Measurements from ENCODE around the gene USP9X. TPM values are rescaled to one million over a fixed set of nuclear protein-coding genes. Genes with fewer than 3 reads are reported as not detected.

The USP9X gene
- total and polyA plus RNA-seq, 2 of the 8 experiments (the other 6 are each of a cell fraction or from before 2014, with no cell fraction given): 79.2 to 300 TPM

DNA sequence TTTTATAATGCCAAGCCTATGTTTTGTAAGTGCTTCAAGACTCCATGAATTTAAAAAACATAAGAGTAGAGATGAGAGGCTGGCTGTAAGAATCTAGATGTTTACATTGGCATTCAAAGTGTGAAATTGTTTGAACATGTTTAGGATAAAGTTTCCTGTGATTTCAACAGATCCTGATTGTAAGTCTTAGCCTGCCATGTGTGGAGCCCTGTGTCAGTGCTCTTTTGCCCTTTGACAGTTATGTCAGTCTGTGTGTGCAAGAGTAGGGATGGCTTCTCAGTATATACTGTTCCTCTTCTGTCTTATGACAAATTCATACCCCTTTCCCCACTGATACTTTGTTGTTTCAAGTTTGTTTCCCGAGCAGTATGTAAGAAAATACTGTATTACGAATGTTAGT is 68.2 kb downstream of the USP9X start:
- no peak for FAIRE-seq
- peaks cover 13 to 98% (median 48%) of the 10 kb centered on the region in 4 experiments for H3K36me3 ChIP-seq (ENCODE audit: control insufficient read depth in 2 of 4, insufficient read depth in 4 of 4, low read length in 3 of 4)
- POLR2A ChIA-PET (ENCODE audit: partially characterized antibody): no interaction called here
- TF ChIP-seq NANOG (IDR thresholded peaks at IDR 0.05; ENCODE audit: insufficient read depth, low read depth, low read length, poor library complexity, severe bottlenecking) (no peak), FOSL1 (IDR thresholded peaks at IDR 0.05; ENCODE audit: insufficient read depth, low read depth, low read length) (no peak), GTF2F1 (IDR thresholded peaks at IDR 0.05; ENCODE audit: borderline replicate concordance, low read depth, low read length) (no peak), SIX5 (IDR thresholded peaks at IDR 0.05; ENCODE audit: low read depth, low read length) (no peak), POLR2AphosphoS5 (IDR thresholded peaks at IDR 0.05; ENCODE audit: low read depth, low read length) (no peak), POU5F1 (IDR thresholded peaks at IDR 0.05; ENCODE audit: low read depth, low read length) (no peak), HDAC2 (IDR thresholded peaks at IDR 0.05; ENCODE audit: borderline replicate concordance in 1 of 2, low read depth in 2 of 2, low read length in 2 of 2) (no peak), SUZ12 (IDR thresholded peaks at IDR 0.05; ENCODE audit: low read length) (no peak), SP1 (IDR thresholded peaks at IDR 0.05; ENCODE audit: low read depth, low read length) (no peak), TAF1 (IDR thresholded peaks at IDR 0.05; ENCODE audit: low read depth, low read length) (no peak), KDM4A (IDR thresholded peaks at IDR 0.05; ENCODE audit: low read depth, low read length, severe bottlenecking) (no peak), NRF1 (IDR thresholded peaks at IDR 0.05; ENCODE audit: low read depth, low read length) (no peak)
- TF ChIP-seq, protein P1, sequence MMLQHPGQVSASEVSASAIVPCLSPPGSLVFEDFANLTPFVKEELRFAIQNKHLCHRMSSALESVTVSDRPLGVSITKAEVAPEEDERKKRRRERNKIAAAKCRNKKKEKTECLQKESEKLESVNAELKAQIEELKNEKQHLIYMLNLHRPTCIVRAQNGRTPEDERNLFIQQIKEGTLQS (IDR thresholded peaks at IDR 0.05; ENCODE audit: insufficient read depth, low read depth, low read length): no peak

More for the DNA sequence above, 68.2 kb downstream of the USP9X start:
- no peak for DNase-seq (ENCODE audit: low read depth in 1 of 2, low spot score in 2 of 2)
- no peak overlapping the region for H2BK15ac ChIP-seq (ENCODE audit: low read length)
- no peak overlapping the region for H2BK12ac ChIP-seq (ENCODE audit: low read depth, low read length)
- no peak overlapping the region for H3K4me2 ChIP-seq (ENCODE audit: insufficient read depth in 1 of 2, low read depth in 2 of 2, low read length in 2 of 2)
- H3K9ac ChIP-seq (replicated peaks in 1 of 4; ENCODE audit: extremely low read depth in 1 of 4, low read depth in 3 of 4, low read length in 3 of 4): no peak overlapping the region
- H2AFZ ChIP-seq (ENCODE audit: low read length): no peak overlapping the region
- peaks cover 0 to 4% (median 0%) of the 10 kb centered on the region in 4 experiments; a peak in 1 of 7 replicates for H3K4me1 ChIP-seq (replicated peaks in 1 of 4; ENCODE audit: control insufficient read depth in 3 of 4, insufficient read depth in 4 of 4, low read length in 3 of 4)
- no peak overlapping the region for H3K27ac ChIP-seq (ENCODE audit: low read depth, low read length)
- no peaks in the 10 kb centered on the region for H3K9me3 ChIP-seq (ENCODE audit: insufficient read depth in 2 of 2, low read depth in 1 of 2, low read length in 1 of 2)
- peaks cover 0 to 23% of the 10 kb centered on the region in 2 experiments; a peak in 1 of 4 replicates for H3K79me2 ChIP-seq (ENCODE audit: control insufficient read depth in 1 of 2, insufficient read depth in 2 of 2, low read length in 2 of 2)
- CTCF ChIA-PET (ENCODE audit: partially characterized antibody): no interaction called here
- no peaks in the 10 kb centered on the region for H3K27me3 ChIP-seq (replicated peaks in 1 of 4; ENCODE audit: control insufficient read depth in 3 of 4, extremely low read depth in 1 of 4, insufficient read depth in 3 of 4, low read length in 3 of 4)
- no peak overlapping the region for H3K56ac ChIP-seq (replicated peaks; ENCODE audit: insufficient read length, low read depth, low read length)
- H2BK20ac ChIP-seq (ENCODE audit: low read length): no peak overlapping the region
- H2BK120ac ChIP-seq (replicated peaks; ENCODE audit: low read depth, low read length): no peak overlapping the region
- H3K23me2 ChIP-seq (ENCODE audit: low read depth, low read length): no peaks in the 10 kb centered on the region
- H3K14ac ChIP-seq (ENCODE audit: insufficient read length): no peak overlapping the region
- no peak overlapping the region for H3K18ac ChIP-seq (ENCODE audit: extremely low read depth, low read length)
- H2BK5ac ChIP-seq (ENCODE audit: low read depth, low read length): no peak overlapping the region
- H4K8ac ChIP-seq (ENCODE audit: extremely low read depth, insufficient read depth, low read length): no peak overlapping the region
- no peak overlapping the region for H4K5ac ChIP-seq (ENCODE audit: insufficient read length, low read depth, low read length)
- H3K4ac ChIP-seq (replicated peaks; ENCODE audit: insufficient read length, low read depth, low read length): no peak overlapping the region
- WGBS, 2 experiments (ENCODE audit: extremely low coverage in 1 of 2, insufficient coverage in 1 of 2, insufficient read length in 1 of 2, insufficient replicate concordance in 2 of 2, low coverage in 1 of 2, low lambda C conversion rate in 2 of 2, missing lambda C conversion rate in 1 of 2): 92% methylated on average over 2 of the region's 2 CpGs; no CpG with 5 or more reads in 1 of the 2 experiments
- H3K79me1 ChIP-seq (ENCODE audit: low read depth, low read length): no peaks in the 10 kb centered on the region
- H4K91ac ChIP-seq (replicated peaks; ENCODE audit: insufficient read length, low read length): no peak overlapping the region
- H2AK5ac ChIP-seq (ENCODE audit: low read depth, low read length): no peak overlapping the region
- H3K4me3 ChIP-seq (ENCODE audit: extremely low read depth in 1 of 4, insufficient read depth in 2 of 4, low read depth in 3 of 4, low read length in 4 of 4): no peak overlapping the region
- peaks cover 2 to 5% of the 10 kb centered on the region in 2 experiments for H4K20me1 ChIP-seq (replicated peaks in 1 of 2; ENCODE audit: control insufficient read depth in 1 of 2, insufficient read depth in 2 of 2, low read length in 2 of 2)
- no peak overlapping the region for H3K23ac ChIP-seq (ENCODE audit: insufficient read length)

Measured in H1 (cell line).